ENCODE results near the gene INPP5E.

GRCh38 chr9:136484153-136485048, 44.8 kb upstream of the INPP5E start:
- TF ChIP-seq POLR2A (IDR thresholded peaks at IDR 0.05) (no peak), CTCF (IDR thresholded peaks at IDR 0.05 in 8 of 11, conservative IDR thresholded peaks at IDR 0.05 in 3 of 11) (no peak)
